Measurements from ENCODE around the gene PARP14. TPM values are rescaled to one million over a fixed set of nuclear protein-coding genes. Genes with fewer than 3 reads are reported as not detected.

Gene PARP14
- total RNA-seq, 1 experiment from 2014 or later: 46.0 TPM

- ChIA-PET POLR2A (no interaction called here), CTCF (no interaction called here)
- Histone ChIP-seq H3K4me3 (ENCODE audit: low read depth in 2 of 2, low read length in 2 of 2) (no peak overlapping the region), H3K27ac (ENCODE audit: low read length) (no peak overlapping the region), H3K27me3 (ENCODE audit: control insufficient read depth, insufficient read depth, low read length) (peaks cover 11% of the 10 kb centered on the region; the same call in 1 of the 2 replicates), H3K9me3 (ENCODE audit: control insufficient read depth, insufficient read depth, low read depth, low read length) (no peaks in the 10 kb centered on the region), H3K36me3 (ENCODE audit: control insufficient read depth, insufficient read depth, low read length) (no peaks in the 10 kb centered on the region), H3K4me1 (ENCODE audit: control insufficient read depth, insufficient read depth, low read length) (no peaks in the 10 kb centered on the region)
- no TSS peak for BruUV-seq (replicated peaks)
- intact Hi-C loops (cut with micrococcal nuclease; ENCODE audit: unreplicated experiment): no loop called here
- ATAC-seq (no peak), DNase-seq (ENCODE audit: low read depth, low spot score) (no peak)
- in situ Hi-C loops (cut with HindIII; ENCODE audit: low pct_unique_long_range_greater_than_20kb, low sequenced_read_pairs): no loop called here
- TF ChIP-seq POLR2AphosphoS5 (IDR thresholded peaks at IDR 0.05; ENCODE audit: low read depth, low read length): no peak
- no peak for TF ChIP-seq CTCF (IDR thresholded peaks at IDR 0.05)
- TF ChIP-seq TCF7L2 (IDR thresholded peaks at IDR 0.05; ENCODE audit: low read depth, low read length): no peak
- TF ChIP-seq REST (IDR thresholded peaks at IDR 0.05; ENCODE audit: insufficient read depth in 1 of 2, low read depth in 2 of 2, low read length in 1 of 2): no peak
- no peak for TF ChIP-seq SIN3A (IDR thresholded peaks at IDR 0.05; ENCODE audit: borderline replicate concordance, insufficient read depth, low read depth, low read length)
These were observed 43.9 kb upstream of the PARP14 start for GRCh38 chr3:122636697-122637096.

GRCh38 chr3:122640437-122640999 is 40.1 kb upstream of the PARP14 start:
- ChIA-PET CTCF (interaction anchor here (0.6 kb wide), 1 partner anchor 353 kb away, joined by 4 read pairs; no protein-coding TSS in a partner anchor), POLR2A (interaction anchor here (0.7 kb wide), 1 partner anchor 18 kb away, joined by 5 read pairs; no protein-coding TSS in a partner anchor)
- BruUV-seq (replicated peaks): no TSS peak
- Histone ChIP-seq H3K4me1 (ENCODE audit: control insufficient read depth, insufficient read depth, low read length) (no peaks in the 10 kb centered on the region), H3K27me3 (ENCODE audit: control insufficient read depth, insufficient read depth, low read length) (peaks cover 5% of the 10 kb centered on the region; the same call in 1 of the 2 replicates), H3K4me3 (ENCODE audit: low read depth in 2 of 2, low read length in 2 of 2) (no peak overlapping the region), H3K9me3 (ENCODE audit: control insufficient read depth, insufficient read depth, low read depth, low read length) (no peaks in the 10 kb centered on the region), H3K27ac (ENCODE audit: low read length) (no peak overlapping the region), H3K36me3 (ENCODE audit: control insufficient read depth, insufficient read depth, low read length) (no peaks in the 10 kb centered on the region)
- intact Hi-C loops (cut with micrococcal nuclease; ENCODE audit: unreplicated experiment) (no loop called here), in situ Hi-C loops (cut with HindIII; ENCODE audit: low pct_unique_long_range_greater_than_20kb, low sequenced_read_pairs) (no loop called here)
- no peak for ATAC-seq
- TF ChIP-seq REST (IDR thresholded peaks at IDR 0.05; ENCODE audit: insufficient read depth in 1 of 2, low read depth in 2 of 2, low read length in 1 of 2) (no peak), POLR2AphosphoS5 (IDR thresholded peaks at IDR 0.05; ENCODE audit: low read depth, low read length) (no peak), SIN3A (IDR thresholded peaks at IDR 0.05; ENCODE audit: borderline replicate concordance, insufficient read depth, low read depth, low read length) (no peak), TCF7L2 (IDR thresholded peaks at IDR 0.05; ENCODE audit: low read depth, low read length) (no peak), CTCF (IDR thresholded peaks at IDR 0.05) (no peak)
- DNase-seq (ENCODE audit: low read depth, low spot score): no peak

Measured in Panc1 (cell line).